Activated T-helper 17 cell treated with anti-CD3 and anti-CD28 coated beads, Interleukin-2, amount 50 U/mL, for 72 hours (primary cell): ENCODE measurements around the gene WDR18. TPM values are rescaled to one million over a fixed set of nuclear protein-coding genes. Genes with fewer than 3 reads are reported as not detected.

Experiments used
- ATAC-seq: fragments of 150-1000 bp; cut with Tn5 transposase; replicated peaks from 2 replicates; pipeline ENCODE4 v1.10.0; 2021; ENCODE audit warnings: mild to moderate bottlenecking, moderate library complexity
- H3K27ac Mint-ChIP-seq: one replicate; pipeline ENCODE4 v1.8.0; 2022; ENCODE audit warnings: mixed read lengths
- H3K27me3 Mint-ChIP-seq: one replicate; pipeline ENCODE4 v1.8.0; 2022; ENCODE audit warnings: mixed read lengths
- H3K36me3 Mint-ChIP-seq: one replicate; pipeline ENCODE4 v1.8.0; 2022; ENCODE audit warnings: low read depth, mild to moderate bottlenecking, mixed read lengths
- H3K4me1 Mint-ChIP-seq: one replicate; pipeline ENCODE4 v1.8.0; 2022; ENCODE audit warnings: mixed read lengths
- H3K4me3 Mint-ChIP-seq: one replicate; pipeline ENCODE4 v1.8.0; 2022; ENCODE audit warnings: mild to moderate bottlenecking, mixed read lengths
- H3K9me3 Mint-ChIP-seq: one replicate; pipeline ENCODE4 v1.8.0; 2022; ENCODE audit warnings: mixed read lengths
- total RNA-seq, 2 donors: library from RNA; stranded (reverse); gene quantifications; one replicate each; pipeline ENCODE4 v1.2.3, GENCODE V29; 2022

WDR18 gene
- total RNA-seq, 2 donors from 2014 or later: 43.2 to 94.2 TPM

DNA sequence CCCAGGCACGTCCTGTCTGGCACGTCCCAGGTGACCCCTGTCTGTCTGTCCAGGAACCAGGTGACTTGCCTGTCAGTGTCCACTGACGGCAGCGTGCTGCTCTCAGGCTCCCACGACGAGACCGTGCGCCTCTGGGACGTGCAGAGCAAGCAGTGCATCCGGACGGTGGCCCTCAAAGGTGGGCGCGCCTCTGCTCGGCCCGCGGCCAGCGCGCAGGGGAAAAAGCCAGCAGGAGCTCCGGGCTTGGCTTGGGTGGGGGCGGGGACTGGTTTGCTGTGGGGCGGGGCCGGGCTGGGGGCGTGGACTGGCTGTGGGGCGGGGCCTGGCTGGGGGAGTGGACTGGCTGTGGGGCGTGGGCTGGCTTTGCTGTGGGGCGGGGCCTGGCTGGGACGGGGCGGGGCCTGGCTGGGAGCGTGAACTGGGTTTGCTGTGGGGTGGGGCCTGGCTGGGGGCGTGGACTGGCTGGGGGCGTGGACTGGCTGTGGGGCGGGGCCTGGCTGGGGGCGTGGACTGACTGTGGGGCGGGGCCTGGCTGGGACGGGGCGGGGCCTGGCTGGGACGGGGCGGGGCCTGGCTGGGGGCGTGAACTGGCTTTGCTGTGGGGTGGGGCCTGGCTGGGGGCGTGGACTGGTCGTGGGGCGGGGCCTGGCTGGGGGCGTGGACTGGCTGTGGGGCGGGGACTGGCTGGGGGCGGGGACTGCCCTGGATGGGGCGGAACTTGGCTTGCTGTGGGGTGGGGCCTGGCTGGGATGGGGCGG lies 7.2 kb downstream of the WDR18 start:
- H3K9me3 Mint-ChIP-seq: no peaks in the 10 kb centered on the region
- peaks cover 40% of the 10 kb centered on the region for H3K36me3 Mint-ChIP-seq
- no peak overlapping the region for H3K27ac Mint-ChIP-seq
- peak; percentile 65 for ATAC-seq
- no peak overlapping the region for H3K4me3 Mint-ChIP-seq
- no peaks in the 10 kb centered on the region for H3K4me1 Mint-ChIP-seq
- H3K27me3 Mint-ChIP-seq: no peaks in the 10 kb centered on the region

DNA sequence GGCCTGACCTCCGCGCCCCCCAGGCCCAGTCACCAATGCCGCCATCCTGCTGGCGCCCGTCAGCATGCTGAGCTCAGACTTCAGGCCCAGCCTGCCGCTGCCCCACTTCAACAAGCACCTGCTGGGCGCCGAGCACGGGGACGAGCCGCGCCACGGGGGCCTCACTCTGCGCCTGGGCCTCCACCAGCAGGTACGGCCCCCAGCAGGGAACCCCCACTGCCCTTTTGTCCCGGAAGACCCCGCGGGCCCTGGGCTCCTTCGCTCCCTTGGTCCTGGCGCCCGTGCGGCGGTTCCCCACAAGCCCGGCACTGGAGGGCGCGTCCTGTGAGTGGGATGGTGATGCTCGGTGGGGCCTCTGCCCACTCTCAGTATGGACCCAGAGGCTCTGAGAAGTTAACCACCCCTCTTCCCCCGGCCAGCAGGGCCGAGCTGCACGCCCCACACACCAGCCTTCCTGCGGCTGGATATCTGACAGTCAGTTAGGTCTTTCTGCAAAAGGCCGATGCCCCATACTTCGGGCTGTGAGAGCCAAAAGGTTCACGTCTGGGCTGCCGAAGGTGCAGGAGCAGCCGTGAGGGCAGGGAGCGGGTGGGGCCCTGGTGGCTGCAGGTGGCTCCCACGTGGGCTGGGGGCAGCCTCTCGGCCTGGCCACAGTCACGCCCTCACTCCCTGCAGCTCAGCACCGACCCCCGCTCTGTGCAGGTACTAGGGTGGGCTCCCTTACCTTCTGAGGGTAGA lies 8.0 kb downstream of the WDR18 start:
- Mint-ChIP-seq H3K36me3 (peaks cover 32% of the 10 kb centered on the region), H3K9me3 (no peaks in the 10 kb centered on the region), H3K4me3 (no peak overlapping the region), H3K4me1 (no peaks in the 10 kb centered on the region), H3K27ac (no peak overlapping the region), H3K27me3 (no peaks in the 10 kb centered on the region)
- ATAC-seq: no peak

DNA sequence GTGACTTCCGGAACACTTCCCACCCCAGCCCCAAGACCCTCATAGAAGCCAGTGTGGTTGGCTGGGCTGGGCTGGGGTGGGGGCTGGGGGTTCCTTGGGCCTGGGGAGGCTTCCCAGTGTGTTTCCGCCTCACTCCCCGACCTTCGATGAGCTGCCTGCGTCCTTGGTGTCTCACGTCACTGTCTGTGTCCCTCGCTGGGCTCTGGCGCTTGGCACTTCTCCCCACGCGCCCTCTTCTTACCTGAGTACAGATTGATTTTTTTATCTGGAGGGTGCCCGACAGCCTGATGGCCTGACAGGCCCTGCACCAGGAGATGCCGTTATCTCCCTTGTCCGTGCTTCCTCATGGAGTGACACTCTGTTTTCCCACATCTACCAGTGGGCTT lies 8.5 kb downstream of the WDR18 start:
- Mint-ChIP-seq H3K27me3 (no peaks in the 10 kb centered on the region), H3K9me3 (no peaks in the 10 kb centered on the region), H3K36me3 (peaks cover 28% of the 10 kb centered on the region), H3K4me1 (no peaks in the 10 kb centered on the region), H3K4me3 (no peak overlapping the region), H3K27ac (no peak overlapping the region)
- no peak for ATAC-seq

DNA sequence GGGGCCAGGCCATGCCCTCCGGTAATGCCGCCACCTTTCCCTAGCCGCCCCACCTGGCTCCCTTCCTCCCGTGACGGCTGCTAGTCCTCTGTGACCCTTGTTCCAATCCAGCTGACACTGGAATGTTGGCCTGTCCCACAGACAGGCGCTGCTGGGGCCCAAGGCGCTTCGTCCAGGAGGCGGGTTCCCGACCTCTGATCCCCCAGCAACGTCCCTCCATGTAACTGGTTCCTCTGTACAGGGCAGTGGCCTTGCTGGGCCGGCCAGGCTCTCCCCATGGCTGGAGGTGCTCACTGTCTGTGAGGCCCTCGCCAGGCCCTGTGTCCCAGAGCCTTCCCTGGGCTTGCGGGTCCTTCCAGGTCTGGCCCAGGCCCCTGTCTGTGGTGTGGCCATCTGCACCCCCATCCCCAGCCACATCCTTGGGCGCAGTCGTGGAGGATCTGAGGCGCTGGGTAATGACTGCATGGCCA lies 9.3 kb downstream of the WDR18 start:
- Mint-ChIP-seq H3K9me3 (no peaks in the 10 kb centered on the region), H3K27me3 (no peaks in the 10 kb centered on the region), H3K27ac (no peak overlapping the region), H3K4me1 (no peaks in the 10 kb centered on the region), H3K36me3 (peaks cover 21% of the 10 kb centered on the region), H3K4me3 (no peak overlapping the region)
- no peak for ATAC-seq

DNA sequence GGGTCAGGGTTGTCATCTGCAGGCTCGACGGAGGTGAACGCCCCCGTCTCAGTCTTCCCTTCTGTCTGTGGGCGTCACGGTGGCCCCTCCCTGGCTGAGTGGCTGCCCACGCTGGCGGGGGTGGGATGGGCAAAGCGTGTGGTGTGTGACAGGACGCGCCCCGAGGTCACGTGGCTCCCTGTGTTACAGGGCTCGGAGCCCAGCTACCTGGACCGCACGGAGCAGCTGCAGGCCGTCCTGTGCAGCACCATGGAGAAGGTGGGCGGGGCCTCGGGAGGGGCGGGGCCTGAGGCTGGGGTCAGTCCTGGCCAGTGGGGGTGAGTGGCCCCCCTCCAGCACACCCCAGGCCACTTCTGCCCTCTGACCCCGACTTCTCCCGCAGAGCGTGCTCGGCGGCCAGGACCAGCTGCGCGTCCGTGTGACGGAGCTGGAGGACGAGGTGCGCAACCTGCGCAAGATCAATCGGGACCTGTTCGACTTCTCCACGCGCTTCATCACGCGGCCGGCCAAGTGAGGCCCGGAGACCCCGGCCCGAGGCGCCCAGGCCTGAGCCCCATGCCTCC lies 9.8 kb downstream of the WDR18 start:
- Mint-ChIP-seq H3K4me1 (no peaks in the 10 kb centered on the region), H3K27me3 (peaks cover 3% of the 10 kb centered on the region), H3K4me3 (no peak overlapping the region), H3K9me3 (no peaks in the 10 kb centered on the region), H3K36me3 (peaks cover 17% of the 10 kb centered on the region), H3K27ac (no peak overlapping the region)
- no peak for ATAC-seq

DNA sequence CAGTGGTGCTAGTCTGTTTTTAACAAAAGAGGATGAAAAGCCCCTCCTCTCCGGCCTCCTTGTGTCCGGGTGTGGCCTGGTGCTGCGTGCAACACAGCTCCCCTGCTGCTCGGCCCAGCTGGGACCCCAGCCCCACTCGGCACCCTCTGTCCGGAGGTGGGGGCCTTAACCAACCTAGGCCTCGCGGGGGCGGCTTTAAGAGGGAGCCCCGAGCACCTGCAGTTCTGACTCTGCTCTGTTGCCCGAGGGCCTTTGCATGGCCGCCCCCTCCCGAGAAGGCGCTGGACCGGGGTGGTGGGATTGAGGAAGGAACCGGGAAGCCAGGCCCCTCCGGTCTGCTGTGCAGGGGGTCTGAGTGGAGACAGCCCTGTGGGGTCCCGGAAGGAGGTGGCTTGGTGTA lies 10.4 kb downstream of the WDR18 start:
- H3K36me3 Mint-ChIP-seq: peaks cover 16% of the 10 kb centered on the region

DNA sequence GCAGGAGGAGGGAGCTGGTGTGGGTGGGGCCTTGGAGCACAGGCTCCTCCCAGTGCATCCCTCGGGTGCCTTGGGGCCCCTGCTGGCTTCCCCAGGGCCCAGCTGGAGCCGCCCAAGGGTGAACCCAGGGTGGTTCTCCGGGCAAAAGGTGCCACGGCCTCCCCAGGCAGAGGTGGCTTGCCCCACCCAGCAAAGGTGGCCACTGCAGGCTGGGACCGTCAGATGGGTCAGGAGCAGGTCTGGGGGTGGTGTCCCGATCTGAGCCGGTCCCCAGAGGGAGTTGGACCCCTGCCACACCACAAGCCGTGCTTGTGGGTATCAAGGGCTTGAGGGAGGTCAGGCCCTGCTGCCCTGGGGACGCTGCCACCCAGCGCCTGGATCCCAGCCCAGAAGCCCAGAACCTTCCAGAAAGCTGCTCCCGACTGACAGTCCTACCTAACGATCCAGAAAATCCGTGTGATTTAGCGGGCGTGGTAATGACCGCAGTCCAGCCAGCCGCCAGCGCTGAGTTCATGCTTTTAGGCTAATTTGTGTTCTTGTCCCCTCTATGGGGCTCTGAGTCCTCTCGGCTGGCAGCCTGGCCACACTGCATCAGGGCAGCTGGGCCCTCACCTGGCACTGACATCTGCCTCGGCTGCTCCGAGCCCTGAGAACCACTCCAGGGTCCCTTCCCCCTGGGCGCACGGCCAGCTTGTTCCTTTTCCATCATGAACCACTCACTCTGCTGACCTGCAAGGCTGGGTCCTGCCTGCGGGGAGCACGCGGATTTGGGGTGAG lies 11.1 kb downstream of the WDR18 start:
- ATAC-seq: no peak
- no peaks in the 10 kb centered on the region for H3K4me1 Mint-ChIP-seq
- H3K27me3 Mint-ChIP-seq: peaks cover 9% of the 10 kb centered on the region
- peaks cover 16% of the 10 kb centered on the region for H3K36me3 Mint-ChIP-seq
- no peak overlapping the region for H3K27ac Mint-ChIP-seq
- H3K4me3 Mint-ChIP-seq: no peak overlapping the region
- H3K9me3 Mint-ChIP-seq: no peaks in the 10 kb centered on the region

More for the DNA sequence above, 10.4 kb downstream of the WDR18 start:
- no peak for ATAC-seq
- Mint-ChIP-seq H3K27me3 (peaks cover 9% of the 10 kb centered on the region), H3K4me3 (no peak overlapping the region), H3K4me1 (no peaks in the 10 kb centered on the region), H3K9me3 (no peaks in the 10 kb centered on the region), H3K27ac (no peak overlapping the region)

DNA sequence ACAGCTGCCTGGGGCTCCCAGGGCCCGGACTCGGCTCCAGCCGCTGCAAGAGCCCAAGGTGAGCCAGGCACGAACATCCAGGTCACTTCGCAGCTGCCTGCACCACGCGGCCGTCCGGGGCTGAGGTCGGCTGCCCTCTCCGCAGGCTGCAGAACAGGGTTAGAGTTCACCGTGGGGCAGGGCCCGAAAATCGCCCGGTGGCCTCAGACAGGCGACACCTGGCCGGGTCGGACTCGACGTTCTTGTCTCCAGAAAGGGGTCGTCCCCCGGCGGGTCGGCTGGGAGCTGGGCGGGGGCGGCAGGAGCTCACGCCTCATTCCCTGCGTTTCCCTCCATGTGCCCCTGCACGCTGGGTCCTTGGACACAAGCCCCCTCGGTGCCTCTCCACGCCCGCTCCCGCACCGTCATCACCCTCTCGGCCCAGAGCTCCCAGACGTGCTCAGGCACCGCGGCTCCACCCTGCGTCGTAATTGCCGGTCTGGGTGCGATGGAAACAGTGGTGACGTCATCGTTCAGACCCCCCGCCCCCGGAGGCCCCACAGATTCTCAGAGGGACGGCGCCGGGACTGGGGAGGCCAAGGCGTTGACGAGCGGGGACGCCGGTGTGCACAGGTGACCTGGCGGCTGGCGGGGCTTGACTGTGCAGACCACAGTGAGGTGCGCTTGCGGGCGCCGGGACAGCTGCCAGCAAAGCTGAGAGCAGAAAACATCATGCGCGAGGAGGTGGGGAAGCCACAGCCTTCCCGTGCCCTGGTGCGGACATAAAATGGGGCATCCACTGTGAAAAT lies 12.1 kb downstream of the WDR18 start:
- Mint-ChIP-seq H3K4me3 (peak overlapping the region; percentile 49), H3K36me3 (peaks cover 16% of the 10 kb centered on the region), H3K9me3 (no peaks in the 10 kb centered on the region), H3K4me1 (no peaks in the 10 kb centered on the region), H3K27me3 (peaks cover 11% of the 10 kb centered on the region), H3K27ac (no peak overlapping the region)
- ATAC-seq: peak; percentile 65

DNA sequence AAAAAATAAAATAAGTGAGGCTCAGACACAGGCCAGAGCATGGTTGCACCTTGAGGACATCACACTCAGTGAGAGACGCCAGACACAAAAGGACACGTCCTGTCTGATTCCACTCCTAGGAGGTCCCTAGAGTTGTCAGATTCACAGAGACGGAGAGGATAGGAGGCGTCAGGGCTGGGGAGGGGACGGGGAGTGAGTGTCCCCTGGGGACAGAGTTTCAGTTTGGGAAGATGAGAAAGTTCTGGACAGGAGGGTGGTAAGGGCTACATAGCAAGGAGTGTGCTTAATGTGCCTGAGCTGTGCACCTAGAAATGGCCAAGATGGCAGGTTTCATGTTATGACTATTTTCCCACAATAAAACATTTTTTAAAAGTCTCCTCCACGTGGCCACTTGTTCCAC lies 13.9 kb downstream of the WDR18 start:
- Mint-ChIP-seq H3K27me3 (peaks cover 17% of the 10 kb centered on the region), H3K4me1 (peaks cover 5% of the 10 kb centered on the region), H3K27ac (no peak overlapping the region), H3K9me3 (no peaks in the 10 kb centered on the region), H3K4me3 (no peak overlapping the region), H3K36me3 (peaks cover 11% of the 10 kb centered on the region)
- no peak for ATAC-seq

DNA sequence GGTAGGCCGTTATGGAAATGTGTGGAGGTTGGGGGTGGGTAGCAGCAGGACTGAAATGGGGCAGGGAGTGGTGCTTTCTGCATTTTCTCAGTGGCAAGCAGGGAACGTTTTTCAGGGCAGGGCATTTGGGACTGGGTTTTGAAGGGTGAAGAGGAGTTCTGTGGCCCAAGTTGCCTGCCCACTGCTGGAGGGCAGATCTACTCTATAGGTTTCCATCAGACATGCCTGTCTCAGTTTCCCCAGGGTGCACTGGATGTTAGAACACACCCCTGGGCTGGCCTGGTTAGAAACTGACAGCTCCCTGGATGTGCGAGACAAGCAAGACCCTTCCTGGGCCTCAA lies 15.2 kb downstream of the WDR18 start:
- peaks cover 5% of the 10 kb centered on the region for H3K4me1 Mint-ChIP-seq
- H3K27me3 Mint-ChIP-seq: peaks cover 17% of the 10 kb centered on the region
- no peak overlapping the region for H3K27ac Mint-ChIP-seq
- no peak for ATAC-seq
- H3K9me3 Mint-ChIP-seq: no peaks in the 10 kb centered on the region
- peak overlapping the region; percentile 19 for H3K4me3 Mint-ChIP-seq
- peaks cover 6% of the 10 kb centered on the region for H3K36me3 Mint-ChIP-seq

DNA sequence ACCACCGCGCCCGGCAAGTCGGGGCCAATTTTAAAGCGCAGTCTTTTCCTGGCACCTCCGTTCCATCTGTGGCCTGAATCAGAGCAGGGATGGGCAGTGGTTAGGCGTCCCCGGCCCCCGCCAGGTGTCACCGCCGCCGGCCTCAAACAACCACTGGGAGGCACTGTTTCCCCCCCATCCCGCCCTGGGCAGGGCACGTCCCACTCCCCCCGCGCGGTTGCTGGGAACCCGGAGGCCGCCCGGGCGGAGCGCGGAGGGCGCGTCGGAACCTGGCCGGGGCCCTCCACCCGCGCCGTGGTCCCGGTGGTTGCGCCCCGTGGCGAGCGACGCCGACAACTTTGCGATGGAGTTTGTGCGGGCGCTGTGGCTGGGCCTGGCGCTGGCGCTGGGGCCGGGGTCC lies 15.9 kb downstream of the WDR18 start, which contains the start of gene GRIN3B:
Gene GRIN3B, plus strand, starts transcription at position 325 of the 400 bp plus-strand sequence. Its CDS starts 19 bp downstream, at position 344.
- Mint-ChIP-seq H3K4me1 (peaks cover 5% of the 10 kb centered on the region), H3K27me3 (peaks cover 17% of the 10 kb centered on the region), H3K36me3 (peaks cover 6% of the 10 kb centered on the region), H3K27ac (no peak within 1 kb of the TSS), H3K4me3 (peak within 1 kb of the TSS; percentile 19), H3K9me3 (no peaks in the 10 kb centered on the region)
- peak; percentile 67 for ATAC-seq

DNA sequence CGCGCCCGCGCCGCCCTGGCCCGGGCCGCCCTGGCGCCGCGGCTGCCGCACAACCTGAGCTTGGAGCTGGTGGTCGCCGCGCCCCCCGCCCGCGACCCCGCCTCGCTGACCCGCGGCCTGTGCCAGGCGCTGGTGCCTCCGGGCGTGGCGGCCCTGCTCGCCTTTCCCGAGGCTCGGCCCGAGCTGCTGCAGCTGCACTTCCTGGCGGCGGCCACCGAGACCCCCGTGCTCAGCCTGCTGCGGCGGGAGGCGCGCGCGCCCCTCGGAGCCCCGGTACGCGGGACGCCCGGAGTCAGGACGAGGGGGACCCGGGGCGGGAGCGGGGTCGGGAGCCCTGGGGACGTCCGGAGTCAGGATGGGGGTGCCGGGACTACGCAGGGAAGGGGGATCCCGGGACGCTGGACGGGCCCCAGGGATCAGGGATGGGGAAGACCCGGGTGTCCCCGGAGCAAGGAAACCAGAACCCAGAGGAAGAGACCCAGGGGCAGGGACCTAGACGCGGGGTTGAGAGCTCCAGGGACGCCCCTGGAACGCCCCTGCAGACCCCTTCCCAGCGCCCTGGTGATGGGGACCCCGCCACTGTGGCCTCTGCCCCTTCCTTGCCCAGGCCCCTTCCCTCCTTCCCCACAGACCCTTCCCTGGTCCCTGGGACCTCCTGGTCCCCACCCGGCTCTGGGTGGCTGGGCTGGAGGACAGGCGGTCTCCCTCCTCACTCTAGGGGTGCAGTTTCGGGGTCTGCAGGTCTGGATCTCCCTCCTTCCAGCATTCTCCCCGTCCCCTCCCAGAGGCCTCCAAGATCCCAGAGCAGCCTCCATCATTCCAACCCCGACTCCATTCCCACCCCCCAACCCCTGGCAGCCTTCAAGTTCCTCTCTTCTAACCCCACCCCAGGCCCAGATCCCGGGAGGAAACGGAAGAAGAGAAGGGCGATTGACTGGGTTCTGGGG lies 16.7 kb downstream of the WDR18 start:
- peaks cover 6% of the 10 kb centered on the region for H3K36me3 Mint-ChIP-seq
- no peak overlapping the region for H3K27ac Mint-ChIP-seq
- no peak overlapping the region for H3K4me3 Mint-ChIP-seq
- no peak for ATAC-seq
- H3K4me1 Mint-ChIP-seq: peaks cover 5% of the 10 kb centered on the region
- H3K27me3 Mint-ChIP-seq: peaks cover 17% of the 10 kb centered on the region
- H3K9me3 Mint-ChIP-seq: no peaks in the 10 kb centered on the region
